HG03432 (cell line): ENCODE data around the gene LRCH3.

Source experiments
- ATAC-seq: cut with Tn5 transposase; IDR thresholded peaks from one replicate; pipeline ENCODE4 v1.9.1; 2021; ENCODE audit warnings: mild to moderate bottlenecking, moderate library complexity; ENCODE audit not compliant: unreplicated experiment

Gene LRCH3

DNA sequence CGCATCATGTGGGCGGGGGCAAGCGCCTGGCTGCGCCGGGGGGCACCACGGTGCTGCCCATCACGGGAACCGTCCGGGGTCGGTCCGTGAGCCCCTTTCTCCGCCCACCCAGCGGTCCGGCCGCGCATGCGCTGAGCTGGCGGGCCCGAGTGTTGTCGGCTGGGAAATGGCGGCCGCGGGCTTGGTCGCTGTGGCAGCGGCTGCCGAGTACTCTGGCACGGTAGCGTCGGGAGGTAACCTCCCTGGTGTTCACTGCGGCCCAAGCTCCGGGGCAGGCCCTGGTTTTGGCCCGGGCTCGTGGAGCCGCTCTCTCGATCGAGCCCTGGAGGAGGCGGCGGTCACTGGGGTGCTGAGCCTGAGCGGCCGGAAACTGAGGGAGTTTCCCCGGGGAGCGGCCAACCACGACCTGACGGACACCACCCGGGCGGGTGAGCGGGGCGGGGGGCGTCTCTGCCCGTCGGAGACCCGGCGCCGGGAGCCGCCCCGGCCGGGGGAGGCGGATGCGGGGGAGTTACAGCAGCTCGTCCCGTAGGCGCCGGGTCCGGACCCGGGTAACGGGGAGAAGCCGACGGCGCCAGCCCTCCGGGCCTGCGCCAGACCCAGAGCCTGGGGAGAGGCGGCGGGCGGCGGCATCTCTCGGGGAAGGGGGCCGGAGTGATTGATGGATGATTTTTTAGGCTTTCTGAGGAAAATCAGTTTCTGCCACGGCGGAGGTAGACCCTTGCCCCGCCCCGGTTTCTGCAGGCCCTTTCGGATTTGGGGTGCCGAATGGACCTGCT, at the start of gene LRCH3:
LRCH3 (plus strand) TSS at position 142 of the 779 bp plus-strand sequence; CDS start at position 167, 25 bp downstream.
- peak; percentile 88 for ATAC-seq

DNA sequence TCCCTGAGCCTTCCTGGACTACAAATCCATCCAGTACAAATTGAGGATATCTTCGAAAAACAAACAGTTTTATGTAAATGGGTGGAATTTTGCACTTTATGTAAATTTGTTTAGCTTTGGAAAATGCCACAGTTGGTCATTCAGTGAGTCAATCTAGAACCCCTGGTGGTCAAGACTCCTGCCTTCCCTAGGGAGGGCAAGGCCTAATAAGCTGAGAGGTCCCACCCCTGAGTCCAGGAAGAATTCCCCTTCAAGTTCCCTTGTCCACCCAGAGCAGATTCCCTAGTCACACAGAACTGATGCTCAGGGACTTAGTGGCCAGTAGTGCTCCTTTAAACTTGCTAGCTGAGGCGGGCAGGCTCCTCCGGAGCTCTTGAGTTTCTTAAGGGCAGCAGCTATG, 48.3 kb upstream of the LRCH3 start:
- no peak for ATAC-seq

DNA sequence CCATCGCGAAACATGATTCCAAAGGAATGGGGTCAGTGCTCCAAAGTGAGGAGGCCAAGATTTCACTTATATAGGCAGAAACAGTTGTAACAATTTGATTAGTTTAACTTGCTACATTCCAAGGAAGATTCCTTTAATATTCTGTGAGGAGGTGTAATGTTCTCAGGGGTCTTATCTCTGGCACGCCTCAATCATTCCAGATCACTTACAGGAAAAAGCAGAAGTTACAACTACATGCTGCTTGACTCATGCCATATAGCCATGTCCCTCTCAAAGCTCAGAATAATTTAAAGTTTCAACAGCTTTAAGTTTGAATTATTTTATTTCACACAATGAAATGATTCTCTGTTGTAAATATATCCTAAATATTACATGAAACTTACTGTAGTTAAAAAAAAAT, 44.8 kb upstream of the LRCH3 start:
- no peak for ATAC-seq

DNA sequence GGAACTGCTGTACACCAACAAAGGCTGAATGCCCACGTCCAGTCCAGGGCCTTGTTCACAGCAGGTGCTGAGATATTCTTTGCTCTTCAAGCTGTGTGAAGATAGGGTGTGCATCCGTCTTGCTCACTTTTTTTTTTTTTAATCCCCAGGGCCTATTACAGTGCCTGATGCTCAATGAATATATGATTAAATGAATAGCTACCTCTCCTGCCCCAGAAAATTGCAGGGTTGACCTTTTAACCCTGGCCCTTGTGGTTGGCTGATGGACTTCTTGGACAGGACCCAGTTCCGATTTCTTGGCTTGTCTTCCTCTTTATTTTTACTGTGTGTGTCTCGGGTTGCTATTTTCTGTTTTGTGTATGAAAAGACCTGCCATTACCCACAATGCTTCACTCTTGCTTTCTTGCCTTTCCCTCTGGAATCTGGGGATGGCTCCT, 44.2 kb upstream of the LRCH3 start:
- no peak for ATAC-seq

DNA sequence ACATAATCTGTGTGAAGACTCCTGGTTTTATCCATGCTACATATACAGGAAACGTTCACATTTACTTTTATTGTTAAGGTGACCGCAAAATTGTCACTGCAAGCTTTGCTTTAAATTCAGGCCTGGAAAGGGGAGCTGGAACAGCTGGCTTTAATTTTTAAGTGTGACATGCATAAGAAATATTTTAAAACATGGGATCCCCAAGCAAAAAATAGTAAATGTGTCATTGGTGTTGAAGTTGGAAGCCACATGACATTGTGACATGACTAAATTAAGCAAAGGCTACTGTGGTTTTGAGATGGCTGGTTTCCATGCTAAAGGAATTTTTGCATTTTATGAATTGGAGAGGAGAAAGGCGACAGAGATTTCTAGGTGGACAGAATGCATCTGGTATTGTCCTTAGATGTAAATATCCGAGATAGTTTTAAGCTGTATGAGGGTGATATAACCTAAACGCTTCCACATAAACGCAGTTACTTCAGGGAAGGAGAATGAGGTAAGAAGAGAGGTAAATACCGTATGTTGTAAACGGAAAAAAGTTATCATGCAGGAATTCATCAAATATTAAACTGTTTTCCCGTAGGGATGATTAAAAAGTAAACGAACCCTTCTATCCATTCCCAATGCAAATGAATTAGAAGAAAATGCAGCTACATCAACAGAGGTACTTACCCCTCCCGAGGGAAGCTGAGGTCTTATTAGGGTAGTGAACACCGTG, 42.3 kb upstream of the LRCH3 start:
- no peak for ATAC-seq

DNA sequence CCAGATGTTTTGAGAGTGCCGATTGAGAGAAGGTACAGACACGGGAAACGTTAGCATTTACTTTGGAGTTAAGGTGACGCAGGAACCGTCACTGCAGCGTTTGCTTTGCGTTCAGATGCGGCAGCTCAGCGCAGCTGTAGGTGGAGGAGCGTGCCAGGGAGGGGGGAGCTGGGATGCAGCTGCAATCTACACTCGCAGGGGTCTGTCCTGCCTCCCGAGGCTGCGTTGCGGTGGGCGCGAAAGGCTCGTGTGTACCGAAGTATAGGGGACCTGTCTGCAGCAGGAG, 41.8 kb upstream of the LRCH3 start:
- ATAC-seq: peak; percentile 32

DNA sequence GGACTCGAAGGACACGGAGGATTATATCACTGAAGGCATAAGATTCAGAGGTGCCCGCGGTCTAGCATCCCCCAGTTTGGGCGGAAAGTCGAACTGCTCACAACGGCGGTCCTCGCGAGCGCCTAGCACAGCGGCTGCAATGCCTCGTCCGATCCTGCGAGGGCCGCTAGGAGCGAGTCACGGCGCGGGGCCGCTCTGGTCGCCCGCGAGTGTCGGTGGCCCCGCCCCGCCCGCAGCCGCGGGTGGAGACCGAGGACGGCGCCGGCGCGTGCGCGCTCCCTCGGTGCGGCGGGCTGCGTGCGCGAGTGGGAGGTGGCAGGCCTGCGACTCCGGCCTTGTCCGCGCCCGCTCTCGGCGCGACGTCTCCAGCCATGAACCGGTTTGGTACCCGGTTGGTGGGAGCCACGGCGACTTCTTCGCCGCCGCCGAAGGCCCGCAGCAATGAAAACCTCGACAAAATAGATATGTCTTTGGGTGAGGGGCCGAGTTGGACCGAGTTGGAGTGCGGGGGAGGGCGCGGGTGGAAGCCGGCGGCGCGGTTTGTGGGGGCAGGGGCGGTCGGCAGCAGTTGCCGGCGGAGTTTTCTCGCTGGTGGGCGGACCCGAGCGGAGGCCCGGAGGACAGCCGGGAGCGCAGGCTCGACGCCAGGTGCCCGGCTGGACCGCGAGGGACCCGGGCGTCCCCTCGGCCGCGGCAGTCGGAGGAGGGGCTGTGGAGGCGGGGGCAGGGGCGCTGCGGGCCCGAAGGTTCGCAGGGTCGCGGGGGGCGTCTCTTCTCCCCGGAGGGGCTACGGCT, 41.3 kb upstream of the LRCH3 start, which contains the start of gene FYTTD1:
FYTTD1 (plus strand) TSS at position 283 of the 795 bp plus-strand sequence; CDS start at position 372, 89 bp downstream.
- peak; percentile 84 for ATAC-seq

DNA sequence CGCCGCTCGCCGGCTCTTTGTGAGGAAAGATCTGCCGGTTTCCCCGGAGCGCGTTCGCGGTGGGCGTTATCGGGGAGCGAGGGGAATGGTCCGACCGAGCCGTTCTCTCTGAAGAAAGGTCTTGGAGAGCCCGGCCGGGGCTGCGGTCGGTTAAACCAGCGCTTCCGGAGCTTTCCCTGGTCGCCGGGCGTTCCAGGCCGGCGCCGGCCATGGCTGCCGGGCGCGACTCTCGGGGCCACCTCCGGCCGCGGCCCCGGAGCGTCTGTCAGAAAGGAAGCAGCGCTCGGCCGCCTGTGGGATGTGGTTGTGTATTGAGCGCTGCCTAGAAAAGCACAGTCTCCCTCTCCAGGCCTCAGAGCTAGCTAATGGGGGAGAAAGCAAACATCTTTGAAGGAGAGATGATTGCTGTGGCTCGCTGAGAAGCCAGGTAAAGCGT, 40.6 kb upstream of the LRCH3 start:
- ATAC-seq: peak; percentile 50

DNA sequence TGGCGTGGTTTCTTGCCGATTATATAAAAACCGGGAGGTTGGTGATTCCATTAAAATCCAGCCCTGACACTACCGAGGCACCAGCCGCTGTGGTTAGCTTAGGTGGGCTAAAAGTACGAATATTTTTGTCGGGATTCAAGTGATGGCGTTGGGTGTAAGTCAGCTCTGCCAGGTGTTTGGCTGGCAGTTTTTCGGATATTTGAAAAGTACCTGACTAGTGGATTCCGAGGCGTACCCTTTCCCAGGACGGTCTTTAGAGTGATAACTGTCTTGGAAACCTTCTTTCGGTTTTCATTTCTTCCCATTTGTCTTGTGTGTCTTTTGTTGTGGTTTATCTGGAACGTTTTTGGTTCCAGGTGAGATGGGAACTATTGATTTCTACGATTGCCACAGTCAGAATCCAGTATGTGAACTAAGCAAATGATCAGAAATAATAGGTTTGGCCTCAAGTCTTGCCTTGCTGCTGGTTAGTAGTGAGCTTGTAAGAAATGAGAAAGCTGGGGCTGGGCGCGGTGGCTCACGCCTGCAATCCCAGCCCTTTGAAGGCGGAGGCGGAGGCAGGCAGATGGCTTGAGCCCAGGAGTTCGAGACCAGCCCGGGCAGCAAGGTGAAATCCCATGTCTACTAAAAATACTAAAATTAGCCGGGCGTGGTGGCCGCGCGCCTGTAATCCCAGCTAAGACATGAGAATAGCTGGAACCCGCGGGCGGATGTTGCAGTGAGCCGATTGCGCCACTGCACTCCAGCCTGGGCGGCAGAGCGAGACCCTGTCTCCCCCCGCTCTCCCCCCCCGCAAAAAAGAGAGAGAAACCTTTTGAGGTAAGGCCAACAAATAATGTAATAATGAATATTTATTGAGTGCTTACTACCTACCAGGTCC, 40.0 kb upstream of the LRCH3 start:
- no peak for ATAC-seq

DNA sequence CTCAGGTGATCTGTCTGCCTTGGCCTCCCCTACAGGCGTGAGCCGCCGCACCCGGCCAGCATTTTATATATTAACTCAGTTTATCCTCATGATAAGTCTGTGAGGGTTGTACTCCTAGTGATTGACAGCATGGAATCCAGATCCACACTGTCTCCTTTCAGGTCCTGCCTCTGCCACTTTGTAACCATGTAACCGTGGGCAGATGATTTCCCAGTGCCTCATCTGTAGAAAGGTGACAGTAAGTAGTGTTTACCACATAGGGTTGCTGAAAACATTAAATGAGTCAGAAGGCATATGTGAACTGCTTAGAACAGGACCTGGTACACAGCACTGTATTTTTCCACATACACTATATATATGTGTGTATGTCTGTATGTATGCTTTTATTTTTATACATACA, 38.9 kb upstream of the LRCH3 start:
- ATAC-seq: no peak

DNA sequence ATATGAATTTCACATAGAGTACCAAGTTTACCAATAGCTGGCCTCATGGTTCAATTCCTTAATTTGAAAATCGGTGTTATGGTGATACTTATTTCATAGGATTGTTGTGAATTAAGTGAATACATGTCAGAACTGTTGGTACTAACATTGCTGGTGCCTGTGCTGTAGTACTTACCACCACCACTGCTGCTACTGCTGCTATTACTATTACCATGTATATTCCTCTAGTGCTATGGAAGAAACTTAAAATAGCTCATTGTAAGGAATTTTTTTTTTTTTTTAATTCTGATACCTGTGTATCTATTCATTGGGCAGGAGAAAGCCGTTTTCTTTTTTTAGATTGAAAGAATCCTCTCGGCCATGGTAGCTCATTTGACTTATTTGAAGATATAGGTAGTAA, 37.8 kb upstream of the LRCH3 start:
- ATAC-seq: no peak

DNA sequence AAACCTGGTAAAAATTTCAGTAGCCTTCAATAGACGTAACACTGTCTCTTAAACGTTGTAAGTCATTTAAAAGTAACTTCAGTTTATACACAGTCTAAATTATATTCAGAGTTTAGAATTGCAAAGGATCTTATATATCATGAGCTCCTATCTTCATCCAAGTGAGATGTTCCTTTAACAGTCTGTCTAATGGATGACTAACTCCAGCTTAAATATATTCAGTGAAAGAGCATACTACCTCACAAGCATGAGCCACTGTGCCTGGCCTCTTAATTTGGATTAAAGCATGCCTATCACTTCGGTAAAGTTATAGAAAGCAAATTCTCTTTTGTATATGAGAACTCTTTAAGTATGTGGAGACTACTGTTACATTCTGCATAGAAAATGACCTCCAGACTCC, 34.4 kb upstream of the LRCH3 start:
- ATAC-seq: no peak

DNA sequence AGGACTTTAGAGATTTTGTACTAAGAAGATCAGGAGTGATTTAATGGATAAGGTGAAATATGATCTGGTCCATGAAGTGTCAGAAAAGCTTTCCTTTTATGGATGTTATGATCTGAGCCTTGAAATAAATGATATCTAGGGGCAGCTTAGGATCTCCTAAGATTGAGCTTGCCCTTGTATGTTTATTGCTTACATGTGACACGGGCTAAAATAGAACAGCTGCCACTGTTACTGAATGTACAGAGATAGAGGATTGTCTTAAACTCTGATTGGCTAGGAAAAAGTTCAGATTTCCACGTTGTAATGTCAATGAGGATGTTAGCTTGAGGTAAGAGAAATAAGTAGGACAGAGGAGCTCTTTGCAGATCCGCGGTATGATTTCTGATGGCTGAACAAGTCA, 32.5 kb upstream of the LRCH3 start:
- ATAC-seq: no peak

DNA sequence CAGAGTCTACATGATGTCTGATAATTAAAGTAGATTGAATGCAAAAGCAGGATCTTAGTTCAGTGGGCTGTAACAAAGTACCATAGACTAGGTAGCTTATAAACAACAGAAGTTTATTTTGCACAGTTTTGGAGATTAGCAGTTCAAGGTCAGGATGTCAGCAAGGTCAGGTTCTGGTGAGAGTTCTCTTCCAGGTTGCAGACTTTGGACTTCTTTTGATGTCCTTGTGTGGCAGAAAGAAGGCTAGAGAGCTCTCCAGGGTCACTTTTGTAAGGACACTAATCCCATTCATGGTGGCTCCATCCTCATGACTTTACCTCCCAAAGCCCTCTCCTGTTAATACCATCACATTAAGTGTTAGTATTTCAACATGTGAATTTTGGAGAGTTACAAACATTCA, 29.3 kb upstream of the LRCH3 start:
- ATAC-seq: no peak

DNA sequence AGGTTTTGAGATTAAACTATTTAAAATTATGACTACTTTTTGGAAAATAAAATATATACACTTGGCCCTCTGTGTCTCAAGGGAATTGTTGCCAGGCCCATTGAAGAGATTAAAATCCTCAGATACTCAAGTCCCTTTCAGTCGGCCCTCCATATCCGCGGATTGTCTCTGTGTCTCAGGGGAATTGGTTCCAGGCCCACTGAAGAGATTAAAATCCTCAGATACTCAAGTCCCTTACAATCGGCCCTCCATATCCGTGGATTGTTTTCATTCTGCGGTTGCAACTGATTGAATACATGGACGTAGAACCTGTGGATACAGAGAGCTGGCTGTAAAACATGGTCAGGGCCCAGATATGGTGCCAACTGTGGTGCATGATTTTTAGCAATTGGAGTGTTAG, 15.7 kb upstream of the LRCH3 start:
- no peak for ATAC-seq

DNA sequence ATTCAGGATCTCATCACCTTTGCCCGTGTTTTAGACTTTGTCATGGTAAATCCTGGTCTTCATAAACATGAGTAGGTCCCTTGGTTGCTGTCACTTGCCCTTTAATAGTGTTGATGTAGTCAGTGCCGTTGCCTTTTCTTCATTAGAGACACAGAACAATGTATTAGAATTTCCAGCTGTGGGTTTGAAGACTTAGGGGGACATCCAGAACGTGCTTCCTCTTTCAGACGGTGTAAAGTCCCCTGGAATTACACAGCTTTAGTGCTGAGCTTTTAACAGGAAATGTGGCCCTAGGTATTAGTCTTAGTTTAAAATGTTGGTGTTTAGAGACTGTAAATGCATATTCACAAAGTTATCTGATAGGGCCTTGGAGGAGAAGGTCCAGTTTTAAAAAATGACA, 8.8 kb upstream of the LRCH3 start:
- ATAC-seq: no peak

DNA sequence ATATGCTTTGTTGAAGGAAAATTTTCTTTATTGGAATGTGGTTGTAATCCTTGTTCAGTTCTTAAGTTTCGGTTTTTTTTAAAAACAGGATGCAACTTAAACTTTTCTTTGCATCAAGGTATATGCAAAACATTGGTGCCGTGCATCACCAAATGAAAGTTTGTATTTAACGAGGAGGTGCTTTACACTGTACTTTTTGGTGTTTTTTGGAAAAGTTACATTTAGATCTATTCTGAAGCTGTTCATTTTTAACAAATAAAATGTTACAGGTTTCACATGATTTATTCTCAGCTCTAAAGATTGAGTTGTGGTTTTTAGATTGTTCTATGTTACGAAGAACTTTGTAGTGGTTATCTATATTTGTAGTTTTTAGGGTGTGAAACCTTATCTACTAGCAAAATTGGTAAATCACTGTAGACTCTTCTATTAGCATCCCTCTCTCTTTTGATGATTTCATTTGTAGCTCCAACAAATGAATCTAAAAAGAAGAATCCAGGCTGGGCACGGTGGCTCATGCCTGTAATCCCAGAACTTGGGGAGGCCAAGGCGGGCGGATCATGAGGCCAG, 7.0 kb upstream of the LRCH3 start:
- ATAC-seq: no peak

DNA sequence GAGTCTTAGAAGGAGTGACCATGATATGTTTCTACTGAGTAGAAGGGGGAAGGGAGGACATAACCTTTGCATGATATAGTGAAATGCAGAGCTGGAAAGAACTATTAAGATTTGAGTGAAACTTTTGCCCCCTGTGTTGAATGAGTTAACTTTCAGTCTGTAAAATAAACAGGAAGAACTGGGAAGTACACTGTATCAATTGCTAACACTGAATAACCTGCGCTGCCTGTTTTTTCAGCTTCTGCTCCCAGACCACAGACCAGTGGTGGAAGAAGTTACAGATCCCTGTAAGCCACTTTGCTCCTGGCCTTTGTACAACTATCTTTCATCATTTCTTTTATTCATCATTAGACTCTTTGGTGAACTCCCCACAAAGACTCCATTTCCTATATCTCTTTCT, 3.6 kb upstream of the LRCH3 start:
- no peak for ATAC-seq

DNA sequence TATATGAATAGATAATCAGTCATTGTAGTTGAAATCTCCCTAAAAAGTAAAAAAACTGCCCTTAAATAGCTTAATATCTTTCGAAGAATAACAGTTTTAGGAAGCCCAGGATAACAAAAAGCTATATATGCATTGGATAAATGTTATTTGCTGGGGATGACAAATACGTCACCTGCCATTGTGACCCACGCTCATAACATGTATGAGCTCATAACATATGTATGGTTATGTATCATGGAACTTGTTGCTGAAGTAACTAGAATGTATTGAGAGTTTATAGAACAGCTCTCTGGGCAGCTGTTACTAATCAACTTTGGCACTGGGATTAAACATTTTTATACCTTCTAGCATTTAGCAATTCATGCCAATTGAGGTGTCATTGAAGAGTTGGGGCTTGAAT, 1.7 kb upstream of the LRCH3 start:
- ATAC-seq: no peak

DNA sequence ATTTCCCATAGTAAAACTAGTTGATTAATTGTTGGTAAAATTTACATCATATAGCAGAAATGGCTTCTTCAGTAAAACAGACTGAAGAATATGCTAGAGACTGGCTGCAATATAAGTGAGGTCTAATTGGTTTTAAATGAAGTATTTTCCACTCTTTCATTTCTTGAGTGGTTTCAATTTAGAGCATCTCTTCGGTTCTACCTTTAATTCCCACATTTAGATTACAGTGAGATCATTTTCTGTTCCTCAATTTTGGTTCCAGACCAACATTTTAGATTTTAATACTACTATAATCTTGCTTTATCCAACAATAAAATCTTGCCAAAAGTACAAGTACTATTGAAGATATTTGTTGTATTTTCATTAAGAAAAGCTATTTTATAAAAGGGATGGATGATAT, 1.0 kb upstream of the LRCH3 start:
- no peak for ATAC-seq
